Muscle of leg (tissue), 11 donors: ENCODE measurements around the gene SLC24A3. TPM values are rescaled to one million over a fixed set of nuclear protein-coding genes. Genes with fewer than 3 reads are reported as not detected.

Experiments used
- DNase-seq: peaks from one replicate; pipeline ENCODE4 v3.0.0; 2013
- H3K27ac ChIP-seq: one replicate; pipeline ENCODE4 v1.5.1; 2013; ENCODE audit warnings: mild to moderate bottlenecking, low read length, control low read depth
- H3K27me3 ChIP-seq: one replicate; pipeline ENCODE4 v1.6.1; 2013; ENCODE audit warnings: low read length; ENCODE audit not compliant: control insufficient read depth, insufficient read depth
- H3K36me3 ChIP-seq: one replicate; pipeline ENCODE4 v1.6.1; 2013; ENCODE audit warnings: low read length; ENCODE audit not compliant: control insufficient read depth, insufficient read depth
- H3K4me1 ChIP-seq: one replicate; pipeline ENCODE4 v1.6.1; 2013; ENCODE audit warnings: low read length; ENCODE audit not compliant: control insufficient read depth, insufficient read depth
- H3K4me3 ChIP-seq: one replicate; pipeline ENCODE4 v1.5.1; 2013; ENCODE audit warnings: low read length, control low read depth
- H3K9me3 ChIP-seq: replicated peaks from 2 replicates; pipeline ENCODE4 v1.6.1; 2013; ENCODE audit warnings: low read depth, low read length; ENCODE audit not compliant: control insufficient read depth
- WGBS: methylation state at CpG from one replicate; pipeline ENCODE4 v1.1.5; 2013; ENCODE audit warnings: missing lambda C conversion rate; ENCODE audit not compliant: insufficient coverage; 5-methylcytosine and 5-hydroxymethylcytosine counted together
- polyA plus RNA-seq, 8 donors: library from polyadenylated mRNA; unstranded; fragments of 120-200 nt; gene quantifications; one replicate each; pipeline versions ENCODE4 v1.2.1 to v1.2.3, GENCODE V29; 2013; ENCODE audit warnings: inconsistent platforms in 1 of 8, low replicate concordance in 1 of 8; ENCODE audit not compliant: insufficient read length in 8 of 8, insufficient read depth in 1 of 8
- total RNA-seq: library from RNA; stranded (reverse); fragments of 120-200 nt; gene quantifications from one replicate; pipeline ENCODE4 v1.2.4, GENCODE V29; 2013

The SLC24A3 gene
- total and polyA plus RNA-seq, 9 donors = 5.9 to 21.6 (median 17.0) TPM

- Histone ChIP-seq H3K4me1 (peaks cover 12% of the 10 kb centered on the region), H3K9me3 (no peaks in the 10 kb centered on the region), H3K27me3 (peaks cover 14% of the 10 kb centered on the region), H3K36me3 (no peaks in the 10 kb centered on the region), H3K27ac (no peak overlapping the region), H3K4me3 (no peak overlapping the region)
- 41% methylated on average over 4 of the region's 6 CpGs for WGBS
- no peak for DNase-seq
Observed at GRCh38 chr20:19375395-19375794, 163.0 kb downstream of the SLC24A3 start.

GRCh38 chr20:19375801-19376200 is 163.4 kb downstream of the SLC24A3 start:
- H3K27ac ChIP-seq = no peak overlapping the region
- no peak for DNase-seq
- H3K4me3 ChIP-seq = no peak overlapping the region
- H3K4me1 ChIP-seq = peaks cover 11% of the 10 kb centered on the region
- WGBS = no CpG with 5 or more reads among the region's 2 CpGs
- no peaks in the 10 kb centered on the region for H3K36me3 ChIP-seq
- H3K9me3 ChIP-seq = no peaks in the 10 kb centered on the region
- peaks cover 14% of the 10 kb centered on the region for H3K27me3 ChIP-seq

GRCh38 chr20:19376451-19377229 is 164.2 kb downstream of the SLC24A3 start:
- DNase-seq = peak; percentile 37
- Histone ChIP-seq H3K4me1 (peaks cover 11% of the 10 kb centered on the region), H3K36me3 (no peaks in the 10 kb centered on the region), H3K27me3 (peaks cover 14% of the 10 kb centered on the region), H3K9me3 (no peaks in the 10 kb centered on the region), H3K4me3 (no peak overlapping the region), H3K27ac (no peak overlapping the region)
- 58% methylated on average over 16 of the region's 17 CpGs for WGBS

GRCh38 chr20:19378058-19378457 is 165.6 kb downstream of the SLC24A3 start:
- peaks cover 13% of the 10 kb centered on the region for H3K27me3 ChIP-seq
- peak; percentile 11 for DNase-seq
- no peak overlapping the region for H3K27ac ChIP-seq
- no peak overlapping the region for H3K4me3 ChIP-seq
- peaks cover 16% of the 10 kb centered on the region for H3K4me1 ChIP-seq
- no peaks in the 10 kb centered on the region for H3K9me3 ChIP-seq
- H3K36me3 ChIP-seq = no peaks in the 10 kb centered on the region
- WGBS = no CpG with 5 or more reads among the region's 3 CpGs

- 77% methylated on average over 5 of the region's 6 CpGs for WGBS
- Histone ChIP-seq H3K27ac (no peak overlapping the region), H3K9me3 (no peaks in the 10 kb centered on the region), H3K36me3 (no peaks in the 10 kb centered on the region), H3K27me3 (peaks cover 9% of the 10 kb centered on the region), H3K4me1 (peaks cover 16% of the 10 kb centered on the region), H3K4me3 (no peak overlapping the region)
- peak; percentile 38 for DNase-seq
Observed at GRCh38 chr20:19380211-19380610, 167.8 kb downstream of the SLC24A3 start.

- Histone ChIP-seq H3K4me3 (no peak overlapping the region), H3K36me3 (no peaks in the 10 kb centered on the region)
- 77% methylated on average over 8 of the region's 10 CpGs for WGBS
Observed at GRCh38 chr20:19381947-19382346, 169.5 kb downstream of the SLC24A3 start.

GRCh38 chr20:19382386-19383340 is 170.2 kb downstream of the SLC24A3 start:
- Histone ChIP-seq H3K27ac (no peak overlapping the region), H3K4me3 (no peak overlapping the region), H3K4me1 (peaks cover 5% of the 10 kb centered on the region), H3K9me3 (no peaks in the 10 kb centered on the region), H3K27me3 (peaks cover 7% of the 10 kb centered on the region), H3K36me3 (no peaks in the 10 kb centered on the region)
- 80% methylated on average over 3 of the region's 9 CpGs for WGBS
- DNase-seq = peak; percentile 70

More at GRCh38 chr20:19381947-19382346, 169.5 kb downstream of the SLC24A3 start:
- DNase-seq = no peak
- Histone ChIP-seq H3K4me1 (peaks cover 5% of the 10 kb centered on the region), H3K27me3 (peaks cover 7% of the 10 kb centered on the region), H3K9me3 (no peaks in the 10 kb centered on the region), H3K27ac (no peak overlapping the region)

GRCh38 chr20:19384940-19385339 is 172.5 kb downstream of the SLC24A3 start:
- peaks cover 3% of the 10 kb centered on the region for H3K27me3 ChIP-seq
- H3K9me3 ChIP-seq = no peaks in the 10 kb centered on the region
- DNase-seq = no peak
- H3K4me3 ChIP-seq = no peak overlapping the region
- H3K36me3 ChIP-seq = no peaks in the 10 kb centered on the region
- no peak overlapping the region for H3K27ac ChIP-seq
- peaks cover 5% of the 10 kb centered on the region for H3K4me1 ChIP-seq

GRCh38 chr20:19387251-19387650 is 174.8 kb downstream of the SLC24A3 start:
- Histone ChIP-seq H3K27me3 (no peaks in the 10 kb centered on the region), H3K9me3 (no peaks in the 10 kb centered on the region), H3K4me3 (no peak overlapping the region), H3K27ac (no peak overlapping the region), H3K36me3 (no peaks in the 10 kb centered on the region), H3K4me1 (peaks cover 4% of the 10 kb centered on the region)
- no peak for DNase-seq
